Breast epithelium (tissue), 3 donors: ENCODE measurements around the gene COLEC11.

ENCODE experiments used
- CTCF ChIP-seq, 3 donors: fragments of 450-650 bp; IDR thresholded peaks; one replicate each; pipeline ENCODE4 v1.5.1; 2016 to 2017; ENCODE audit warnings: antibody characterized with exemption in 3 of 3, mild to moderate bottlenecking in 3 of 3, moderate library complexity in 3 of 3
- POLR2A ChIP-seq: fragments of 450-650 bp; IDR thresholded peaks from one replicate; pipeline ENCODE4 v1.6.1; 2016; ENCODE audit warnings: antibody characterized with exemption, mild to moderate bottlenecking, moderate library complexity
- POLR2AphosphoS5 ChIP-seq, 3 donors: sonication (generic); formaldehyde crosslinking; IDR thresholded peaks; one replicate each; pipeline ENCODE4 v1.6.1; 2017; ENCODE audit warnings: antibody characterized with exemption in 3 of 3

DNA sequence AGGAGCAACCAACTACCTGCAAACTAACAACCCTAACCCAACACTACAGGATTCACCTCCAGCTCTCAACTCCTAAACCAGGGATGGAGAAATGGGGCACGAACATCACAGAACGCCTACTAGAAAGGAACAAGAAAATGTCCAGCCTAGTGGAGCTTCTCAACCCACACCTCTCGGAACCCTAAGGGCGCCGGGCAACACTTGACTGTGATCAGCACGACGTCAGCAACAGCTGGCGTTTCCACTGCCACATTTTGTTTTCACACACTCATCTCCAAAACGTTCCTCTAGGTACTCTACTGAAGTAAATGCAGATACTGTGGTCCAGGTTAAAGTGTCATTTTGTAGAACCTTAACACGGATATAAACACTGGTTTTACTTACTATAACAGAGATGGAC, 41.0 kb upstream of the COLEC11 start:
- no peak for TF ChIP-seq CTCF (IDR thresholded peaks at IDR 0.05)
- TF ChIP-seq POLR2AphosphoS5 (IDR thresholded peaks at IDR 0.05): no peak
- TF ChIP-seq POLR2A: no peak
